ENCODE data around the gene LDHB.
A peak's percentile ranks its signal among the peaks of the same experiment; 100 is the strongest.

The LDHB gene

GRCh38 chr12:21655591-21655990 lies 2.1 kb downstream of the LDHB start:
- H3K36me3 ChIP-seq (ENCODE audit: control insufficient read depth, low read length), result peaks cover 69% of the 10 kb centered on the region
- peaks cover 37% of the 10 kb centered on the region for H3K4me1 ChIP-seq (ENCODE audit: control insufficient read depth, low read length)
- H3K79me2 ChIP-seq (ENCODE audit: control insufficient read depth, low read length), result peaks cover 76% of the 10 kb centered on the region
- H3K4me2 ChIP-seq (ENCODE audit: low read length), result peak overlapping the region; percentile 88
- no peaks in the 10 kb centered on the region for H3K9me2 ChIP-seq (replicated peaks; ENCODE audit: control insufficient read depth, low read length)
- H3K4me3 ChIP-seq (ENCODE audit: low read length), result peak overlapping the region; percentile 91
- no peak overlapping the region for H3K27ac ChIP-seq (ENCODE audit: low read depth, low read length)
- TF ChIP-seq, protein P1, sequence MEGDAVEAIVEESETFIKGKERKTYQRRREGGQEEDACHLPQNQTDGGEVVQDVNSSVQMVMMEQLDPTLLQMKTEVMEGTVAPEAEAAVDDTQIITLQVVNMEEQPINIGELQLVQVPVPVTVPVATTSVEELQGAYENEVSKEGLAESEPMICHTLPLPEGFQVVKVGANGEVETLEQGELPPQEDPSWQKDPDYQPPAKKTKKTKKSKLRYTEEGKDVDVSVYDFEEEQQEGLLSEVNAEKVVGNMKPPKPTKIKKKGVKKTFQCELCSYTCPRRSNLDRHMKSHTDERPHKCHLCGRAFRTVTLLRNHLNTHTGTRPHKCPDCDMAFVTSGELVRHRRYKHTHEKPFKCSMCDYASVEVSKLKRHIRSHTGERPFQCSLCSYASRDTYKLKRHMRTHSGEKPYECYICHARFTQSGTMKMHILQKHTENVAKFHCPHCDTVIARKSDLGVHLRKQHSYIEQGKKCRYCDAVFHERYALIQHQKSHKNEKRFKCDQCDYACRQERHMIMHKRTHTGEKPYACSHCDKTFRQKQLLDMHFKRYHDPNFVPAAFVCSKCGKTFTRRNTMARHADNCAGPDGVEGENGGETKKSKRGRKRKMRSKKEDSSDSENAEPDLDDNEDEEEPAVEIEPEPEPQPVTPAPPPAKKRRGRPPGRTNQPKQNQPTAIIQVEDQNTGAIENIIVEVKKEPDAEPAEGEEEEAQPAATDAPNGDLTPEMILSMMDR (IDR thresholded peaks at IDR 0.05; ENCODE audit: low read depth, low read length, poor library complexity, severe bottlenecking), result no peak
- no peak for TF ChIP-seq EZH2phosphoT487 (IDR thresholded peaks at IDR 0.05; ENCODE audit: borderline replicate concordance, low read length)
- H4K20me1 ChIP-seq (ENCODE audit: control insufficient read depth, insufficient read depth, low read depth, low read length), result peaks cover 25% of the 10 kb centered on the region
- peaks cover 3% of the 10 kb centered on the region; the same call in 1 of the 2 replicates for H3K9me3 ChIP-seq (ENCODE audit: control insufficient read depth, insufficient read depth, low read length)
- no peaks in the 10 kb centered on the region; the same call in 1 of the 2 replicates for H3F3A ChIP-seq (ENCODE audit: control insufficient read depth, insufficient read depth)
- peaks cover 2% of the 10 kb centered on the region; the same call in 1 of the 2 replicates for H3K27me3 ChIP-seq (ENCODE audit: control insufficient read depth, low read length)

DNA sequence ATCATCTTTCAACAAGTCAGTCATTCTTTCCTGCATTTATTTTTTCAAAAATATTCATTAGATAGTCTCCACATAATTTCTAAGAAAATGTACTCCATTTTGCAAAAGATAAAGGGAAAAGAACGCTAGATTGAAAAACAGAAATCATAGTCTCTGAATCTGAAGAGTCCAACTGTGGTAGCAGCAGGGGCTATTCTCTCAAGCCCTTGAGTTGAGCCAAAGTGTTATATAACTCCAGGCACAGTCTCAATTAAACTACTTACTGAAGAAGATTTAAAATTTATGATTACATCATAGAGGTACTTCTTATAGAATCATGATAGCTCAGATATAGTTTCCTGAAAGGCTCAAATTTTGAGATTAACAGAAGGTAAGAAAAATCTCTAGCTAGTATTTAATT lies 5.8 kb downstream of the LDHB start:
- no peak overlapping the region for H3K27ac ChIP-seq (ENCODE audit: low read depth, low read length)
- H3K9me2 ChIP-seq (replicated peaks; ENCODE audit: control insufficient read depth, low read length), result no peaks in the 10 kb centered on the region
- H3K4me2 ChIP-seq (ENCODE audit: low read length), result no peak overlapping the region
- peaks cover 97% of the 10 kb centered on the region for H3K36me3 ChIP-seq (ENCODE audit: control insufficient read depth, low read length)
- H3K27me3 ChIP-seq (ENCODE audit: control insufficient read depth, low read length), result no peaks in the 10 kb centered on the region
- peaks cover 3% of the 10 kb centered on the region for H3F3A ChIP-seq (ENCODE audit: control insufficient read depth, insufficient read depth)
- no peak overlapping the region for H3K4me3 ChIP-seq (ENCODE audit: low read length)
- no peaks in the 10 kb centered on the region for H3K9me3 ChIP-seq (ENCODE audit: control insufficient read depth, insufficient read depth, low read length)
- peaks cover 29% of the 10 kb centered on the region for H3K4me1 ChIP-seq (ENCODE audit: control insufficient read depth, low read length)
- peaks cover 88% of the 10 kb centered on the region for H3K79me2 ChIP-seq (ENCODE audit: control insufficient read depth, low read length)
- TF ChIP-seq EZH2phosphoT487 (IDR thresholded peaks at IDR 0.05; ENCODE audit: borderline replicate concordance, low read length), result no peak
- TF ChIP-seq, protein P1 (IDR thresholded peaks at IDR 0.05; ENCODE audit: low read depth, low read length, poor library complexity, severe bottlenecking), result no peak
- H4K20me1 ChIP-seq (ENCODE audit: control insufficient read depth, insufficient read depth, low read depth, low read length), result peaks cover 40% of the 10 kb centered on the region

- Histone ChIP-seq H3K9me2 (replicated peaks; ENCODE audit: control insufficient read depth, low read length) (no peaks in the 10 kb centered on the region), H3K79me2 (ENCODE audit: control insufficient read depth, low read length) (peaks cover 85% of the 10 kb centered on the region), H3K4me3 (ENCODE audit: low read length) (no peak overlapping the region), H3K27ac (ENCODE audit: low read depth, low read length) (no peak overlapping the region), H3F3A (ENCODE audit: control insufficient read depth, insufficient read depth) (peaks cover 9% of the 10 kb centered on the region), H3K4me1 (ENCODE audit: control insufficient read depth, low read length) (peaks cover 25% of the 10 kb centered on the region), H3K9me3 (ENCODE audit: control insufficient read depth, insufficient read depth, low read length) (no peaks in the 10 kb centered on the region), H3K27me3 (ENCODE audit: control insufficient read depth, low read length) (no peaks in the 10 kb centered on the region), H4K20me1 (ENCODE audit: control insufficient read depth, insufficient read depth, low read depth, low read length) (peaks cover 33% of the 10 kb centered on the region), H3K36me3 (ENCODE audit: control insufficient read depth, low read length) (peaks cover 97% of the 10 kb centered on the region), H3K4me2 (ENCODE audit: low read length) (no peak overlapping the region)
- no peak for TF ChIP-seq EZH2phosphoT487 (IDR thresholded peaks at IDR 0.05; ENCODE audit: borderline replicate concordance, low read length)
- TF ChIP-seq, protein P1 (IDR thresholded peaks at IDR 0.05; ENCODE audit: low read depth, low read length, poor library complexity, severe bottlenecking), result no peak
Observed at GRCh38 chr12:21650997-21651396, 6.6 kb downstream of the LDHB start.
